Thymus (tissue), 11 donors: Measurements from ENCODE around the gene CHAT. TPM values are rescaled to one million over a fixed set of nuclear protein-coding genes. Genes with fewer than 3 reads are reported as not detected.
A peak's percentile ranks its signal among the peaks of the same experiment; 100 is the strongest.

ENCODE experiments used
- DNase-seq, 9 donors: peaks; one replicate each; pipeline ENCODE4 v3.0.0-alpha.2; 2013; ENCODE audit warnings: low spot score in 9 of 9, low read depth in 6 of 9, missing footprints in 1 of 9
- H3K27ac ChIP-seq, 2 donors: one replicate each; pipeline ENCODE4 v1.5.1; 2013; ENCODE audit warnings: control low read depth in 1 of 2, low read depth in 1 of 2, low read length in 1 of 2, mild to moderate bottlenecking in 1 of 2, moderate library complexity in 1 of 2
- H3K27me3 ChIP-seq, 2 donors: one replicate each; pipeline ENCODE4 v1.5.1; 2013; ENCODE audit warnings: low read length in 1 of 2; ENCODE audit not compliant: control insufficient read depth in 2 of 2, insufficient read depth in 1 of 2
- H3K36me3 ChIP-seq, 2 donors: one replicate each; pipeline ENCODE4 v1.5.1; 2013; ENCODE audit warnings: low read length in 1 of 2, mild to moderate bottlenecking in 1 of 2, moderate library complexity in 1 of 2; ENCODE audit not compliant: control insufficient read depth in 2 of 2, insufficient read depth in 2 of 2
- H3K4me1 ChIP-seq, 2 donors: one replicate each; pipeline ENCODE4 v1.5.1; 2013; ENCODE audit warnings: low read length in 2 of 2; ENCODE audit not compliant: control insufficient read depth in 2 of 2, insufficient read depth in 2 of 2
- H3K4me3 ChIP-seq, 2 donors: one replicate each; pipeline ENCODE4 v1.5.1; 2013; ENCODE audit warnings: low read length in 2 of 2, control low read depth in 1 of 2, mild to moderate bottlenecking in 1 of 2
- H3K9me3 ChIP-seq, 2 donors: one replicate each; pipeline ENCODE4 v1.5.1; 2013; ENCODE audit warnings: low read length in 1 of 2, mild to moderate bottlenecking in 1 of 2; ENCODE audit not compliant: control insufficient read depth in 2 of 2, insufficient read depth in 1 of 2
- WGBS: extraction: QIAGEN DNeasy Blood & Tissue Kit; methylation state at CpG from one replicate; pipeline ENCODE4 v1.1.7; 2013; 5-methylcytosine and 5-hydroxymethylcytosine counted together
- polyA plus RNA-seq: library from polyadenylated mRNA; stranded (reverse); fragments of 200-250 nt; gene quantifications from one replicate; pipeline ENCODE4 v1.2.3, GENCODE V29; 2013
- total RNA-seq: library from RNA; stranded (reverse); fragments of 120-200 nt; gene quantifications from one replicate; pipeline ENCODE4 v1.2.4, GENCODE V29; 2013
- donor health status: healthy.

CHAT gene
- total and polyA plus RNA-seq, 2 donors: 0.09 TPM; not detected in 1

DNA sequence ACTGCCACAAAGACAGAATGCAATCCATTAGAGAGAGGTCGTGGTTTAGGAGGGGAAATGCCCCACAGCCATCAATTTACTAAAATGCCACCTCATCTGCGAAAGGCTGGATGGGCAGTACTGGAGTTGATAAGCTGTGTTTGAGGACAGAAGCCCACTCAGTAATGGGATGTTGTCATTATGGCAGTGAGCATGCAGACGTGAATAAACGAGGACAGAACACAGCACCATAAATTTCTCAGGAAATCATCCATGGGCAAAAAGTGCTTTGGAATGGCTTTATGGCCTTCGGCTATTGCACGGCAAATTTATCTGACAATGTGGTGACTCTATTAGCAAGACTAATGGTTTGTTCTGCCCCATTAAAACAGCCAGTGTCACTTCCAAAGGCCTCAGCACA, 49.8 kb downstream of the CHAT start:
- no peak for DNase-seq
- WGBS: 72% methylated on average over 6 of the region's 6 CpGs
- H3K27ac ChIP-seq: no peak overlapping the region
- no peaks in the 10 kb centered on the region for H3K27me3 ChIP-seq
- peaks cover 0 to 5% of the 10 kb centered on the region in 2 donors for H3K9me3 ChIP-seq
- H3K36me3 ChIP-seq: no peaks in the 10 kb centered on the region
- H3K4me3 ChIP-seq: no peak overlapping the region
- H3K4me1 ChIP-seq: no peaks in the 10 kb centered on the region

- WGBS: 89% methylated on average over 7 of the region's 7 CpGs
- no peak overlapping the region for H3K27ac ChIP-seq
- H3K4me3 ChIP-seq: no peak overlapping the region
- no peaks in the 10 kb centered on the region for H3K4me1 ChIP-seq
- H3K27me3 ChIP-seq: no peaks in the 10 kb centered on the region
- H3K36me3 ChIP-seq: no peaks in the 10 kb centered on the region
- peaks cover 0 to 5% of the 10 kb centered on the region in 2 donors for H3K9me3 ChIP-seq
- DNase-seq: no peak
Observed at GRCh38 chr10:49664006-49664841, 50.4 kb downstream of the CHAT start.

GRCh38 chr10:49664842-49665355, 51.1 kb downstream of the CHAT start:
- Histone ChIP-seq H3K4me1 (no peaks in the 10 kb centered on the region), H3K4me3 (no peak overlapping the region), H3K9me3 (no peaks in the 10 kb centered on the region), H3K27me3 (no peaks in the 10 kb centered on the region), H3K36me3 (no peaks in the 10 kb centered on the region), H3K27ac (no peak overlapping the region)
- no peak for DNase-seq
- 84% methylated on average over 4 of the region's 4 CpGs for WGBS

- H3K4me1 ChIP-seq: no peaks in the 10 kb centered on the region
- WGBS: 71% methylated on average over 2 of the region's 2 CpGs
- DNase-seq: no peak
- H3K27ac ChIP-seq: no peak overlapping the region
- no peak overlapping the region for H3K4me3 ChIP-seq
- no peaks in the 10 kb centered on the region for H3K9me3 ChIP-seq
- no peaks in the 10 kb centered on the region for H3K36me3 ChIP-seq
- no peaks in the 10 kb centered on the region for H3K27me3 ChIP-seq
Observed at GRCh38 chr10:49666054-49666615, 52.3 kb downstream of the CHAT start.

GRCh38 chr10:49666685-49667084, 52.8 kb downstream of the CHAT start:
- DNase-seq: no peak
- no peaks in the 10 kb centered on the region for H3K27me3 ChIP-seq

GRCh38 chr10:49667991-49668390, 54.2 kb downstream of the CHAT start:
- Histone ChIP-seq H3K36me3 (no peaks in the 10 kb centered on the region), H3K27me3 (no peaks in the 10 kb centered on the region), H3K27ac (no peak overlapping the region), H3K9me3 (no peaks in the 10 kb centered on the region), H3K4me1 (no peaks in the 10 kb centered on the region), H3K4me3 (no peak overlapping the region)
- 80% methylated on average over 2 of the region's 2 CpGs for WGBS
- no peak for DNase-seq

More at GRCh38 chr10:49666685-49667084, 52.8 kb downstream of the CHAT start:
- Histone ChIP-seq H3K36me3 (no peaks in the 10 kb centered on the region), H3K4me1 (no peaks in the 10 kb centered on the region), H3K9me3 (no peaks in the 10 kb centered on the region), H3K4me3 (no peak overlapping the region), H3K27ac (no peak overlapping the region)
- 90% methylated on average over 5 of the region's 5 CpGs for WGBS

GRCh38 chr10:49668684-49669083, 54.8 kb downstream of the CHAT start:
- Histone ChIP-seq H3K4me1 (no peaks in the 10 kb centered on the region), H3K4me3 (no peak overlapping the region), H3K27ac (no peak overlapping the region), H3K27me3 (no peaks in the 10 kb centered on the region), H3K9me3 (no peaks in the 10 kb centered on the region), H3K36me3 (no peaks in the 10 kb centered on the region)
- DNase-seq: no peak
- WGBS: 71% methylated on average over 6 of the region's 6 CpGs

- Histone ChIP-seq H3K27me3 (peaks cover 0 to 20% of the 10 kb centered on the region in 2 donors), H3K4me3 (no peak overlapping the region), H3K36me3 (no peaks in the 10 kb centered on the region), H3K9me3 (peaks cover 6 to 12% of the 10 kb centered on the region in 2 donors), H3K27ac (no peak overlapping the region), H3K4me1 (peaks cover 0 to 3% of the 10 kb centered on the region in 2 donors)
- WGBS: 26% methylated on average over 19 of the region's 19 CpGs
- DNase-seq: no peak
Observed at GRCh38 chr10:49678827-49679479, 65.1 kb downstream of the CHAT start.

DNA sequence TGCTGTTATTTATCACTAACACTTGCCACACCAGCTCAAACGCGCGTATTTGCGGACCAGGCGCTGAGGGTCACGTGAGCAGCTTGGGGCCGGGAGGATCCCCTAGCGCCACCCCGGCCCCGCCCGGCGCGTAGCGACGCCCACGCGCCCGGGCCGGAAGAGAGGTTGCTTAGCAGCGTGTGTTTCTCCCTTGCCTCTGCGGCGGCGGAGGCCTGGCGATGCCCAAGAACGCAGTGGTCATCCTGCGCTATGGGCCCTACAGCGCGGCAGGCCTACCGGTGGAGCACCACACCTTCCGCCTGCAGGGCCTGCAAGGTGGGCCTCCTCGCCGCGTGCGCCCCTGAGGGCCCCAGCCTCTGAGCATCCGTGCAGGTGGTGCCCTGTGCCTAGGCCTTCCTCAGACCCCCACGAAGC, 65.7 kb downstream of the CHAT start, which contains the start of gene C10orf53:
TSS of gene C10orf53 (plus strand) at position 172 of the 414 bp plus-strand sequence. CDS start at position 219, 47 bp downstream.
- H3K36me3 ChIP-seq: no peaks in the 10 kb centered on the region
- no peak within 1 kb of the TSS for H3K27ac ChIP-seq
- H3K4me3 ChIP-seq: no peak within 1 kb of the TSS
- H3K9me3 ChIP-seq: peaks cover 6 to 12% of the 10 kb centered on the region in 2 donors
- peaks cover 0 to 3% of the 10 kb centered on the region in 2 donors for H3K4me1 ChIP-seq
- peak in 8 of 9 donors; percentile 0 to 56 (median 28) for DNase-seq
- peaks cover 0 to 20% of the 10 kb centered on the region in 2 donors for H3K27me3 ChIP-seq
- 17% methylated on average over 36 of the region's 36 CpGs for WGBS
